Measurements from ENCODE around the gene SBF2. TPM values are rescaled to one million over a fixed set of nuclear protein-coding genes. Genes with fewer than 3 reads are reported as not detected.

Gene SBF2
- polyA plus RNA-seq, 1 donor from 2014 or later, result 53.4 TPM

DNA sequence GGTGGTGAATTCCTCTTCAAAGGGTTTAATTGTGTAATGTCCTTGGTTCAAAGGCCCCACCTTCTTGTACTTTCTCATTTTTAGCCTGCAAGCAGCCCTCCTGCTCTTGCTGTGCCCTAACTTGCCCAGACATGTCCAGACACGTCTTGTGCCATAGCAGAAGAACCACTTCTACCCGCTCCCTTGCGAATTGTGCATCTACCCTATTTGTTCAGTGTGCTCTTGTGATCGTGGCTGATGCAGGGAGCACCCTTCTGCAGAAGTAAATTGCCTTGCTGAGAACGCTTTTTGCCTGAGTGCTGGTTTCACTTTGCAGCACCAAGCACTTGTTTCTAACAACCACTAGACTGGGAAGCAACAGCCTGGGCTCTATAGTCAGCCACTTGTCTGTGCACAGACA, 249.4 kb downstream of the SBF2 start:
- H3K4me3 ChIP-seq (ENCODE audit: low read length), result no peak overlapping the region

GRCh38 chr11:10042699-10043098, 251.3 kb downstream of the SBF2 start:
- no peak for TF ChIP-seq TAF1 (IDR thresholded peaks at IDR 0.05; ENCODE audit: low read depth)
- TF ChIP-seq SMC3 (conservative IDR thresholded peaks at IDR 0.05; ENCODE audit: poor library complexity), result no peak
- no peak for TF ChIP-seq MXI1 (conservative IDR thresholded peaks at IDR 0.05; ENCODE audit: poor library complexity, severe bottlenecking)
- TF ChIP-seq RAD21 (conservative IDR thresholded peaks at IDR 0.05), result no peak
- Histone ChIP-seq H3K4me2 (ENCODE audit: low read length) (no peak overlapping the region), H4K20me1 (ENCODE audit: insufficient read depth) (no peaks in the 10 kb centered on the region), H3K36me3 (ENCODE audit: insufficient read depth, low read length) (no peaks in the 10 kb centered on the region), H2AFZ (ENCODE audit: low read depth, low read length) (no peak overlapping the region), H3F3A (ENCODE audit: insufficient read depth, low read length, poor library complexity, severe bottlenecking) (no peaks in the 10 kb centered on the region), H3K27me3 (ENCODE audit: insufficient read depth, low read depth, low read length) (no peaks in the 10 kb centered on the region), H3K79me2 (replicated peaks; ENCODE audit: insufficient read depth, low read length) (no peaks in the 10 kb centered on the region), H3K9me2 (ENCODE audit: insufficient read depth, low read length) (no peaks in the 10 kb centered on the region), H3K27ac (ENCODE audit: low read length) (no peak overlapping the region), H3K9me3 (ENCODE audit: low read length) (no peaks in the 10 kb centered on the region), H3K9ac (ENCODE audit: low read length) (no peak overlapping the region), H3K4me3 (ENCODE audit: low read length) (no peak overlapping the region)

More for the DNA sequence above, 249.4 kb downstream of the SBF2 start:
- no peaks in the 10 kb centered on the region for H3K9me2 ChIP-seq (ENCODE audit: insufficient read depth, low read length)
- no peak overlapping the region for H2AFZ ChIP-seq (ENCODE audit: low read depth, low read length)
- no peaks in the 10 kb centered on the region for H3K9me3 ChIP-seq (ENCODE audit: low read length)
- H3K27ac ChIP-seq (ENCODE audit: low read length), result no peak overlapping the region
- no peaks in the 10 kb centered on the region for H3F3A ChIP-seq (ENCODE audit: insufficient read depth, low read length, poor library complexity, severe bottlenecking)
- H3K9ac ChIP-seq (ENCODE audit: low read length), result no peak overlapping the region
- no peaks in the 10 kb centered on the region for H4K20me1 ChIP-seq (ENCODE audit: insufficient read depth)
- no peaks in the 10 kb centered on the region for H3K27me3 ChIP-seq (ENCODE audit: insufficient read depth, low read depth, low read length)
- no peaks in the 10 kb centered on the region for H3K36me3 ChIP-seq (ENCODE audit: insufficient read depth, low read length)
- no peak for TF ChIP-seq MXI1 (conservative IDR thresholded peaks at IDR 0.05; ENCODE audit: poor library complexity, severe bottlenecking)
- no peak for TF ChIP-seq EP300 (conservative IDR thresholded peaks at IDR 0.05; ENCODE audit: poor library complexity, severe bottlenecking)
- H3K4me2 ChIP-seq (ENCODE audit: low read length), result no peak overlapping the region
- no peaks in the 10 kb centered on the region for H3K79me2 ChIP-seq (replicated peaks; ENCODE audit: insufficient read depth, low read length)

DNA sequence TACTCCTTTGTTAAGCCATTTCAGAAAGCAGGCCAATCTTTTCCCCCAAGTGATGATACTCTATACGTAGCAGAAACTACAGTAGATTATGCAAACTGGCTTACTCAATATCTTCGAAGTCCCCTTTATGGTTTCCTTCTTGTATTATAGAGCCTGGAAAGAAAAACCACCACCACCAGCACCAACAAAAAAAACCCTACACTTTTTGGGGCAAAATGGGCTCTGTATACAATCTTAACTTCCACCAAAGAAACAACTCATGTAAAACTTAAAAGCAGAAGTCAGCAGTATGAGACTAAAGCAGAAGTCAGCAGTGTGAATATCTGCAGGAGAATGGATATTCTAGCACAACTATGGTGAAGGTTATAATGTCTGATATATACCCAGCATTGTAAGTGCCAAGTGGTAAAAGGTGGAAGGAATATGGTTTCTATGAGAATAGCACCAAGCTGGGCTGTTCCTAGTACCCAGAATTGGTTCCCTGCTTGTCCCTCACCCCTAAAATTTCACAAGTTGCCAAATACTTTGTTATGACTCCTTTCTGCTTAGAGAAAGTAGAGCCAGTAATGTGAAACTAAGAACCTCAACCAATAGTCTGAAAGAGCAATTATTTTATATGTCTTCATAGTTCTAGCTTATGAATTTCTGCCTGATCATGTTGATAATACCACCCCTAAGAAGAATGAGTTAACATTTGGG, 252.1 kb downstream of the SBF2 start:
- no peak for TF ChIP-seq RAD21 (conservative IDR thresholded peaks at IDR 0.05)
- TF ChIP-seq EZH2 (IDR thresholded peaks at IDR 0.05; ENCODE audit: borderline replicate concordance, insufficient read depth, low read length, poor library complexity, severe bottlenecking), result no peak
- TF ChIP-seq POLR2AphosphoS5 (IDR thresholded peaks at IDR 0.05), result no peak
- TF ChIP-seq MXI1 (conservative IDR thresholded peaks at IDR 0.05; ENCODE audit: poor library complexity, severe bottlenecking), result no peak
- no peak for TF ChIP-seq CTCF (IDR thresholded peaks at IDR 0.05; ENCODE audit: poor library complexity, severe bottlenecking)
- TF ChIP-seq SMC3 (conservative IDR thresholded peaks at IDR 0.05; ENCODE audit: poor library complexity), result no peak
- TF ChIP-seq, protein P1, sequence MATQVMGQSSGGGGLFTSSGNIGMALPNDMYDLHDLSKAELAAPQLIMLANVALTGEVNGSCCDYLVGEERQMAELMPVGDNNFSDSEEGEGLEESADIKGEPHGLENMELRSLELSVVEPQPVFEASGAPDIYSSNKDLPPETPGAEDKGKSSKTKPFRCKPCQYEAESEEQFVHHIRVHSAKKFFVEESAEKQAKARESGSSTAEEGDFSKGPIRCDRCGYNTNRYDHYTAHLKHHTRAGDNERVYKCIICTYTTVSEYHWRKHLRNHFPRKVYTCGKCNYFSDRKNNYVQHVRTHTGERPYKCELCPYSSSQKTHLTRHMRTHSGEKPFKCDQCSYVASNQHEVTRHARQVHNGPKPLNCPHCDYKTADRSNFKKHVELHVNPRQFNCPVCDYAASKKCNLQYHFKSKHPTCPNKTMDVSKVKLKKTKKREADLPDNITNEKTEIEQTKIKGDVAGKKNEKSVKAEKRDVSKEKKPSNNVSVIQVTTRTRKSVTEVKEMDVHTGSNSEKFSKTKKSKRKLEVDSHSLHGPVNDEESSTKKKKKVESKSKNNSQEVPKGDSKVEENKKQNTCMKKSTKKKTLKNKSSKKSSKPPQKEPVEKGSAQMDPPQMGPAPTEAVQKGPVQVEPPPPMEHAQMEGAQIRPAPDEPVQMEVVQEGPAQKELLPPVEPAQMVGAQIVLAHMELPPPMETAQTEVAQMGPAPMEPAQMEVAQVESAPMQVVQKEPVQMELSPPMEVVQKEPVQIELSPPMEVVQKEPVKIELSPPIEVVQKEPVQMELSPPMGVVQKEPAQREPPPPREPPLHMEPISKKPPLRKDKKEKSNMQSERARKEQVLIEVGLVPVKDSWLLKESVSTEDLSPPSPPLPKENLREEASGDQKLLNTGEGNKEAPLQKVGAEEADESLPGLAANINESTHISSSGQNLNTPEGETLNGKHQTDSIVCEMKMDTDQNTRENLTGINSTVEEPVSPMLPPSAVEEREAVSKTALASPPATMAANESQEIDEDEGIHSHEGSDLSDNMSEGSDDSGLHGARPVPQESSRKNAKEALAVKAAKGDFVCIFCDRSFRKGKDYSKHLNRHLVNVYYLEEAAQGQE (IDR thresholded peaks at IDR 0.05; ENCODE audit: borderline replicate concordance), result no peak
- no peak for TF ChIP-seq TAF1 (IDR thresholded peaks at IDR 0.05; ENCODE audit: low read depth)
- no peak for TF ChIP-seq EP300 (conservative IDR thresholded peaks at IDR 0.05; ENCODE audit: poor library complexity, severe bottlenecking)
- Histone ChIP-seq H3K36me3 (ENCODE audit: insufficient read depth, low read length) (no peaks in the 10 kb centered on the region), H3K4me2 (ENCODE audit: low read length) (no peak overlapping the region), H2AFZ (ENCODE audit: low read depth, low read length) (no peak overlapping the region), H3K4me3 (ENCODE audit: low read length) (no peak overlapping the region), H3K9me3 (ENCODE audit: low read length) (no peaks in the 10 kb centered on the region), H4K20me1 (ENCODE audit: insufficient read depth) (no peaks in the 10 kb centered on the region), H3K9ac (ENCODE audit: low read length) (no peak overlapping the region), H3K27ac (ENCODE audit: low read length) (no peak overlapping the region), H3K9me2 (ENCODE audit: insufficient read depth, low read length) (no peaks in the 10 kb centered on the region), H3K27me3 (ENCODE audit: insufficient read depth, low read depth, low read length) (no peaks in the 10 kb centered on the region), H3K79me2 (replicated peaks; ENCODE audit: insufficient read depth, low read length) (no peaks in the 10 kb centered on the region), H3F3A (ENCODE audit: insufficient read depth, low read length, poor library complexity, severe bottlenecking) (no peaks in the 10 kb centered on the region)
